Osteocyte (in vitro differentiated cells): ENCODE results near the gene LAMA3. TPM values are rescaled to one million over a fixed set of nuclear protein-coding genes. Genes with fewer than 3 reads are reported as not detected.

Source experiments
- DNase-seq: peaks from one replicate; pipeline ENCODE4 v3.0.0; 2021; ENCODE audit warnings: mixed read lengths; ENCODE audit not compliant: unreplicated experiment; ENCODE audit errors: extremely low spot score
- H3K27ac Mint-ChIP-seq: one replicate; pipeline ENCODE4 v1.8.0; 2021; ENCODE audit warnings: mild to moderate bottlenecking, mixed read lengths; ENCODE audit not compliant: unreplicated experiment
- H3K27me3 Mint-ChIP-seq: one replicate; pipeline ENCODE4 v1.8.0; 2021; ENCODE audit warnings: mixed read lengths; ENCODE audit not compliant: unreplicated experiment
- H3K36me3 Mint-ChIP-seq: one replicate; pipeline ENCODE4 v1.8.0; 2021; ENCODE audit warnings: mixed read lengths; ENCODE audit not compliant: unreplicated experiment
- H3K4me1 Mint-ChIP-seq: one replicate; pipeline ENCODE4 v1.8.0; 2021; ENCODE audit warnings: mixed read lengths; ENCODE audit not compliant: unreplicated experiment
- H3K4me3 Mint-ChIP-seq: one replicate; pipeline ENCODE4 v1.8.0; 2021; ENCODE audit warnings: mild to moderate bottlenecking, moderate library complexity, mixed read lengths; ENCODE audit not compliant: unreplicated experiment
- H3K9me3 Mint-ChIP-seq: one replicate; pipeline ENCODE4 v1.8.0; 2021; ENCODE audit warnings: mixed read lengths; ENCODE audit not compliant: unreplicated experiment
- total RNA-seq: library from RNA; stranded (reverse); gene quantifications from 2 replicates; pipeline ENCODE4 v1.2.1, GENCODE V29; 2021
- TF ChIP-seq, protein P1 (sequence below): fragments of 200-600 bp; sonication (generic); IDR thresholded peaks from 2 replicates; pipeline ENCODE4 v1.5.0; 2021; ENCODE audit warnings: antibody characterized with exemption, mild to moderate bottlenecking, moderate library complexity

The LAMA3 gene
- total RNA-seq, 1 donor from 2014 or later: not detected

DNA sequence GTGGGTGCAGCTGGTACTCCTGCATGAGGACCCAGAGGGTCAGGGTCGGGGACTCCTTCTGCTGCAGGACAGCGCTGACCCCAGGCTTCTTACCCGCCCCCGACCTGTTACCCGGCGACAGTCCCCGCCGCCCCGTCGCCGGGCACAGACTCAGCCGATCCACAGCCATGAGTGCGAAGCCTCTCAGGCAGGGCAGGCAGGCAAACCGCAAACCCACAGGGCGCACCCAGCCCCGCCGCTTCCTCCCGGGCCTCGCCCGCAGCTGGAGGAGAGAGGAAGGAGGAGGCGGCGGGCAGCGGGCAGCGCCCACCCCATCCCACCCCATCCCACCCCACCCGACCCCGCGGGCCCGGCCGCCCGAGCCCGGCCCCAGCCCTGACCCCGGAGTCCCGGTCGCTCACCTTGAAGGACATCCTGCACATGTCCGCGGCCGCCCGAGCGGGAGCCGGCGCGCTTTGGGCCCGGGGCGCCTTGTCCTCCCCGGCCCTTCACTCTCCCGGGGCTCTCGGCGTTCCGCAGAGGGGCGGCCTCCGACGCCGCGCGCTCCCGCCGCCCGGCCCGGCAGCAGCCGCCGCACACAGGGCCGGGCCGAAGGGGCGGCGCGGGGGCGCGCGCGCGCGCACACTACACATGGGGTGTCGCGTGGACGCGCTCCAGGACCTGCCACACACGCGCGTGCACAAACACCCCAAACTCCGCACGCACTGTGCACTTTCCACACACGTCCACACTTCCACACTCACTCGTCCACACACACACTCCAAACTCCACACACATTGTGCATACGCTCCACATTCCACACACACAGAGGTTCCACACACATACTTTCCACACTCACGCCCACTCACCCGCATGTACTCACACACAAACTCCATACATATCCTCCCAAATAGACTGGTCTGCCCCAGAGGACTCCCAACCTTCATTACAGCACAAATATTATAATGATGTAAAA is 26.7 kb upstream of the LAMA3 start, which contains the start of gene ANKRD29:
Gene ANKRD29 (minus strand): TSS at position 603 of the 955 bp plus-strand sequence. CDS start 181 bp downstream, at position 422.
- no peak for DNase-seq
- peaks cover 78% of the 10 kb centered on the region for H3K27me3 Mint-ChIP-seq
- no peaks in the 10 kb centered on the region for H3K36me3 Mint-ChIP-seq

DNA sequence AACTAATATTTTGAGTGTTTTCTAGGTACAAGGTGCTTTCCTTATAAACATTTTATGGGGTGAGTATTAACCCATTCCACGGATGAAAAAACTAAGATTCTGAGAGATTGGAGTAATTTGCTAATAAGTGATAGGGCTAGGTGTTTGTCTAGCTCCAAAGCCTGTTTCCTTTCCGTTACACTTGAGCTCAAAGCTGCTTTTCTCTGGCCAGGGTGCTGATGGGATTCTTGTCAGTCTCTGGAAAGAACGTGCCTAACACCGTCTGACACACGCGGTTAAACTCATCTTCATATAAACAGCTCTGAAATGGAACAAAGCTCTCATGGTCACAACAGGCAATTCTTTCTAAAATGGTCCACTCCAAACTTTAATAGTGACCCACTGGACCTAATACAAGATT is 24.6 kb upstream of the LAMA3 start:
- no peak for DNase-seq
- no peaks in the 10 kb centered on the region for H3K9me3 Mint-ChIP-seq
- no peak overlapping the region for H3K27ac Mint-ChIP-seq
- H3K4me1 Mint-ChIP-seq: peaks cover 15% of the 10 kb centered on the region
- no peaks in the 10 kb centered on the region for H3K36me3 Mint-ChIP-seq
- H3K27me3 Mint-ChIP-seq: peaks cover 69% of the 10 kb centered on the region
- H3K4me3 Mint-ChIP-seq: no peak overlapping the region
- TF ChIP-seq, protein P1, sequence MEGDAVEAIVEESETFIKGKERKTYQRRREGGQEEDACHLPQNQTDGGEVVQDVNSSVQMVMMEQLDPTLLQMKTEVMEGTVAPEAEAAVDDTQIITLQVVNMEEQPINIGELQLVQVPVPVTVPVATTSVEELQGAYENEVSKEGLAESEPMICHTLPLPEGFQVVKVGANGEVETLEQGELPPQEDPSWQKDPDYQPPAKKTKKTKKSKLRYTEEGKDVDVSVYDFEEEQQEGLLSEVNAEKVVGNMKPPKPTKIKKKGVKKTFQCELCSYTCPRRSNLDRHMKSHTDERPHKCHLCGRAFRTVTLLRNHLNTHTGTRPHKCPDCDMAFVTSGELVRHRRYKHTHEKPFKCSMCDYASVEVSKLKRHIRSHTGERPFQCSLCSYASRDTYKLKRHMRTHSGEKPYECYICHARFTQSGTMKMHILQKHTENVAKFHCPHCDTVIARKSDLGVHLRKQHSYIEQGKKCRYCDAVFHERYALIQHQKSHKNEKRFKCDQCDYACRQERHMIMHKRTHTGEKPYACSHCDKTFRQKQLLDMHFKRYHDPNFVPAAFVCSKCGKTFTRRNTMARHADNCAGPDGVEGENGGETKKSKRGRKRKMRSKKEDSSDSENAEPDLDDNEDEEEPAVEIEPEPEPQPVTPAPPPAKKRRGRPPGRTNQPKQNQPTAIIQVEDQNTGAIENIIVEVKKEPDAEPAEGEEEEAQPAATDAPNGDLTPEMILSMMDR: no peak

More for the DNA sequence above, 26.7 kb upstream of the LAMA3 start, which contains the start of gene ANKRD29:
- H3K4me1 Mint-ChIP-seq: peaks cover 15% of the 10 kb centered on the region
- TF ChIP-seq, protein P1: no peak
- H3K4me3 Mint-ChIP-seq: peak within 1 kb of the TSS; percentile 81
- no peak within 1 kb of the TSS for H3K27ac Mint-ChIP-seq
- H3K9me3 Mint-ChIP-seq: no peaks in the 10 kb centered on the region

DNA sequence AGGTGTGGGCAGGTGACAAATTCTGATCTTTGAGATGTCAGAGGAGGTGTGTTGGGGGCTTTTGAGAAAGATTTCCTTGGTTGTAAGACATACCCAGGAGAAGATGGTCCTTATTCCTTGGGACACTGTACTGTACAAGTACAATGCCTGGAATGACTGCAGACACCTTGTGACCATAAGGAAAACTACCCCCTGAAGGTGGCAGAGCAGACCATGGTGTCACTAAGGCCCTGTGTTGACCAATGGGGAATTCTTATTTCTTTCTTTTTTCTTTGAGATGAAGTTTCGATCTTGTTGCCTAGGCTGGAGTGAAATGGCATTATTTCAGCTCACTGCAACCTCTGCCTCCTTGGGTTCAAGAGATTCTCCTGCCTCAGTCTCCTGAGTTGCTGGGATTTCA is 22.1 kb upstream of the LAMA3 start:
- no peak for DNase-seq
- Mint-ChIP-seq H3K27ac (no peak overlapping the region), H3K9me3 (no peaks in the 10 kb centered on the region), H3K27me3 (peaks cover 57% of the 10 kb centered on the region), H3K4me1 (peaks cover 10% of the 10 kb centered on the region), H3K4me3 (no peak overlapping the region), H3K36me3 (no peaks in the 10 kb centered on the region)
- TF ChIP-seq, protein P1: no peak

- peaks cover 60% of the 10 kb centered on the region for H3K27me3 Mint-ChIP-seq
- H3K9me3 Mint-ChIP-seq: no peaks in the 10 kb centered on the region
- no peaks in the 10 kb centered on the region for H3K4me1 Mint-ChIP-seq
Measured at GRCh38 chr18:23668731-23669130, 20.5 kb upstream of the LAMA3 start.

More at GRCh38 chr18:23668731-23669130, 20.5 kb upstream of the LAMA3 start:
- TF ChIP-seq, protein P1: no peak
- no peak overlapping the region for H3K4me3 Mint-ChIP-seq
- H3K36me3 Mint-ChIP-seq: no peaks in the 10 kb centered on the region
- H3K27ac Mint-ChIP-seq: no peak overlapping the region
- no peak for DNase-seq
